Fibroblast of villous mesenchyme (primary cell): Measurements from ENCODE around the gene AOPEP. TPM values are rescaled to one million over a fixed set of nuclear protein-coding genes. Genes with fewer than 3 reads are reported as not detected.

Experiments used
- DNase-seq: peaks from one replicate; pipeline ENCODE4 v3.0.0-alpha.2; 2010; ENCODE audit warnings: low read depth
- H3K4me3 ChIP-seq: 2 replicates; pipeline ENCODE4 v1.5.1; 2011; ENCODE audit warnings: low read depth, mild to moderate bottlenecking, low read length
- CTCF ChIP-seq: IDR thresholded peaks from 2 replicates; pipeline ENCODE4 v1.5.1; 2012; ENCODE audit warnings: low read depth, mild to moderate bottlenecking, low read length; ENCODE audit not compliant: insufficient read depth
- total RNA-seq: library from RNA; depleted of rRNA; stranded (reverse); fragments of >200 nt; gene quantifications from 2 replicates; pipeline ENCODE4 v1.2.3, GENCODE V29; 2012

The AOPEP gene
- total RNA-seq, 1 donor: 153 TPM

- peak; percentile 22 for DNase-seq
- TF ChIP-seq CTCF: no peak
- H3K4me3 ChIP-seq: no peak overlapping the region
These were observed 28.4 kb upstream of the AOPEP start for GRCh38 chr9:94697972-94698581.

- DNase-seq: no peak
- no peak overlapping the region for H3K4me3 ChIP-seq
- TF ChIP-seq CTCF: no peak
These were observed 26.7 kb upstream of the AOPEP start for GRCh38 chr9:94699715-94700373.

- no peak for TF ChIP-seq CTCF
- H3K4me3 ChIP-seq: no peak overlapping the region
- peak; percentile 22 for DNase-seq
These were observed 26.1 kb upstream of the AOPEP start for GRCh38 chr9:94700445-94700844.

- H3K4me3 ChIP-seq: no peak overlapping the region
- no peak for DNase-seq
- TF ChIP-seq CTCF: no peak
These were observed 22.9 kb upstream of the AOPEP start for GRCh38 chr9:94703488-94704140.

- DNase-seq: no peak
- no peak overlapping the region for H3K4me3 ChIP-seq
- no peak for TF ChIP-seq CTCF
These were observed 21.3 kb upstream of the AOPEP start for GRCh38 chr9:94705162-94705702.

GRCh38 chr9:94706922-94707321, 19.6 kb upstream of the AOPEP start:
- no peak for DNase-seq
- TF ChIP-seq CTCF: no peak

More at GRCh38 chr9:94706922-94707321, 19.6 kb upstream of the AOPEP start:
- no peak overlapping the region for H3K4me3 ChIP-seq
